Astrocyte (in vitro differentiated cells and primary cell): ENCODE measurements around the gene FAM193B. TPM values are rescaled to one million over a fixed set of nuclear protein-coding genes. Genes with fewer than 3 reads are reported as not detected.

ENCODE experiments used
- DNase-seq: peaks from one replicate; pipeline ENCODE4 v3.0.0-alpha.2; 2010; ENCODE audit warnings: low read depth
- FAIRE-seq: peaks from 2 replicates; lab custom pipeline; 2011; peaks lifted over from hg19 to GRCh38; lab: Jason Lieb, UNC
- H2AFZ ChIP-seq: 2 replicates; pipeline ENCODE4 v1.6.0; 2012; ENCODE audit warnings: low read depth, low read length, inconsistent platforms
- H3K27ac ChIP-seq: 2 replicates; pipeline ENCODE4 v1.5.1; 2011; ENCODE audit warnings: low read depth, low read length, inconsistent platforms
- H3K27me3 ChIP-seq: 2 replicates; pipeline ENCODE4 v1.6.0; 2011; ENCODE audit warnings: low read length, inconsistent platforms; ENCODE audit not compliant: insufficient read depth
- H3K36me3 ChIP-seq: 2 replicates; pipeline ENCODE4 v1.5.1; 2011; ENCODE audit warnings: low read length, inconsistent platforms; ENCODE audit not compliant: insufficient read depth
- H3K4me1 ChIP-seq: 2 replicates; pipeline ENCODE4 v1.5.1; 2011; ENCODE audit warnings: low read length, inconsistent platforms; ENCODE audit not compliant: insufficient read depth
- H3K4me2 ChIP-seq: 2 replicates; pipeline ENCODE4 v1.6.0; 2012; ENCODE audit warnings: low read length, inconsistent platforms
- H3K4me3 ChIP-seq: 2 replicates; pipeline ENCODE4 v1.5.1; 2011; ENCODE audit warnings: low read depth, mild to moderate bottlenecking, low read length, inconsistent platforms; ENCODE audit not compliant: insufficient read depth
- H3K79me2 ChIP-seq: 2 replicates; pipeline ENCODE4 v1.6.0; 2012; ENCODE audit warnings: mild to moderate bottlenecking, low read length, inconsistent platforms; ENCODE audit not compliant: insufficient read depth
- H3K9ac ChIP-seq: 2 replicates; pipeline ENCODE4 v1.6.0; 2012; ENCODE audit warnings: mild to moderate bottlenecking, low read length, inconsistent platforms
- H3K9me3 ChIP-seq: 2 replicates; pipeline ENCODE4 v1.5.1; 2012; ENCODE audit warnings: low read depth, mild to moderate bottlenecking, low read length, inconsistent platforms; ENCODE audit not compliant: insufficient read depth
- H4K20me1 ChIP-seq: 2 replicates; pipeline ENCODE4 v1.6.0; 2012; ENCODE audit warnings: low read length, inconsistent platforms; ENCODE audit not compliant: insufficient read depth
- H3K27ac Mint-ChIP-seq: one replicate; pipeline ENCODE4 v1.8.0; 2021; ENCODE audit warnings: mild to moderate bottlenecking, mixed read lengths; ENCODE audit not compliant: unreplicated experiment
- H3K27me3 Mint-ChIP-seq: one replicate; pipeline ENCODE4 v1.8.0; 2021; ENCODE audit warnings: low read depth, mixed read lengths; ENCODE audit not compliant: unreplicated experiment
- H3K36me3 Mint-ChIP-seq: one replicate; pipeline ENCODE4 v1.8.0; 2021; ENCODE audit warnings: low read depth, mixed read lengths; ENCODE audit not compliant: unreplicated experiment
- H3K4me1 Mint-ChIP-seq: one replicate; pipeline ENCODE4 v1.8.0; 2021; ENCODE audit warnings: low read depth, mixed read lengths; ENCODE audit not compliant: unreplicated experiment
- H3K4me3 Mint-ChIP-seq: one replicate; pipeline ENCODE4 v1.8.0; 2021; ENCODE audit warnings: mild to moderate bottlenecking, moderate library complexity, mixed read lengths; ENCODE audit not compliant: unreplicated experiment
- H3K9me3 Mint-ChIP-seq: one replicate; pipeline ENCODE4 v1.8.0; 2021; ENCODE audit warnings: mild to moderate bottlenecking, mixed read lengths; ENCODE audit not compliant: unreplicated experiment
- CTCF ChIP-seq: IDR thresholded peaks from 2 replicates; pipeline ENCODE4 v1.5.1; 2011; ENCODE audit warnings: low read depth, mild to moderate bottlenecking, inconsistent platforms, low read length, moderate library complexity; ENCODE audit not compliant: insufficient read depth
- EZH2 ChIP-seq: IDR thresholded peaks from 2 replicates; pipeline ENCODE4 v1.6.1; 2012; ENCODE audit warnings: mild to moderate bottlenecking, low read length, inconsistent platforms; ENCODE audit not compliant: insufficient read depth
- total RNA-seq: library from RNA; stranded (reverse); gene quantifications from 2 replicates; pipeline ENCODE4 v1.2.1, GENCODE V29; 2021

The FAM193B gene
- total RNA-seq, 1 donor from 2014 or later = 48.3 TPM

GRCh38 chr5:177523711-177524538, 30.4 kb downstream of the FAM193B start:
- no peaks in the 10 kb centered on the region for H3K9me3 ChIP-seq
- no peak overlapping the region for H2AFZ ChIP-seq
- FAIRE-seq (no peak), DNase-seq (no peak)
- no peaks in the 10 kb centered on the region for H3K27me3 ChIP-seq
- H3K4me2 ChIP-seq = no peak overlapping the region
- H3K36me3 ChIP-seq = peaks cover 30% of the 10 kb centered on the region
- peaks cover 49% of the 10 kb centered on the region for H4K20me1 ChIP-seq
- H3K9ac ChIP-seq = no peak overlapping the region
- Mint-ChIP-seq H3K9me3 (no peaks in the 10 kb centered on the region), H3K27me3 (no peaks in the 10 kb centered on the region), H3K4me3 (no peak overlapping the region), H3K36me3 (peaks cover 15% of the 10 kb centered on the region), H3K4me1 (no peaks in the 10 kb centered on the region), H3K27ac (no peak overlapping the region)
- no peak overlapping the region for H3K4me3 ChIP-seq
- H3K79me2 ChIP-seq = peaks cover 14% of the 10 kb centered on the region
- peaks cover 3% of the 10 kb centered on the region for H3K4me1 ChIP-seq
- no peak overlapping the region for H3K27ac ChIP-seq
- TF ChIP-seq EZH2 (no peak), CTCF (no peak)

DNA sequence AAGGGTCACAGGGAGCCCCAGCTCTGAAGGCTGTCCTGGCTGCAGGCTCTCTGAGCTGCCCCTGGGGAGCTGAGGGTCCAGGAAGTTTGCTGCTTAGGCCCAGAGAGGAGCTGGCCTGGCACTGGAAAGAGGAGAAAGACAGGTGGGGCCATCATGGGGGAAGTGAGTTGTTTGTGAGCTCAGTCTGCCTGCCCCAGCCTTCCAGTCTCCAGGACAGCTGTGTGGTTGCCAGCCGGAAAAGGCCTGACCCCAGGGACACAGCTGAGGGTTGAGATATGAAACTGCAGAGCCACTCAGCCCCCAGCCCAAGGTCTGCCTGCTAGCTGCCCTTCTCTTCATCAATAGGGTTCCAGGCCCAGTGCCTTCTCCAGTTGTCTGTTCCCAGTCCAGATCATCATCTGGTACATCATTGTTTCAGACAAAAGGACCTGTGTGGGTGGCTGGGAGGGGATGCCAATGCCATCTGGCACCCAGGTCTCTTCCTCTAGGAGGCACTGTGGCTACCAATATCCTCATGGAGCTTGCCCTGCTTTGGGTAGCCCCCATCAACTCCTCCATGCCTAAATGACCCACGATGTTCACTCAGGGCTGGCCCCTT, 33.3 kb downstream of the FAM193B start:
- Histone ChIP-seq H3K4me1 (peaks cover 8% of the 10 kb centered on the region), H3K9ac (no peak overlapping the region), H3K4me2 (no peak overlapping the region), H4K20me1 (peaks cover 29% of the 10 kb centered on the region), H3K9me3 (no peaks in the 10 kb centered on the region), H3K27ac (no peak overlapping the region), H2AFZ (no peak overlapping the region), H3K4me3 (no peak overlapping the region), H3K36me3 (peaks cover 22% of the 10 kb centered on the region), H3K27me3 (no peaks in the 10 kb centered on the region), H3K79me2 (peaks cover 22% of the 10 kb centered on the region)
- no peaks in the 10 kb centered on the region for H3K4me1 Mint-ChIP-seq
- H3K27ac Mint-ChIP-seq = peak overlapping the region; percentile 81
- peak overlapping the region; percentile 74 for H3K4me3 Mint-ChIP-seq
- TF ChIP-seq CTCF (no peak), EZH2 (no peak)
- H3K9me3 Mint-ChIP-seq = no peaks in the 10 kb centered on the region
- DNase-seq (no peak), FAIRE-seq (no peak)
- H3K36me3 Mint-ChIP-seq = peaks cover 15% of the 10 kb centered on the region
- H3K27me3 Mint-ChIP-seq = no peaks in the 10 kb centered on the region

- H3K4me3 Mint-ChIP-seq = peak overlapping the region; percentile 74
- H3K27me3 Mint-ChIP-seq = no peaks in the 10 kb centered on the region
- DNase-seq (no peak), FAIRE-seq (no peak)
- Histone ChIP-seq H3K4me1 (peaks cover 16% of the 10 kb centered on the region), H3K9me3 (no peaks in the 10 kb centered on the region), H3K4me3 (no peak overlapping the region), H3K79me2 (peaks cover 29% of the 10 kb centered on the region), H2AFZ (no peak overlapping the region), H3K36me3 (peaks cover 28% of the 10 kb centered on the region), H3K9ac (no peak overlapping the region), H3K27ac (no peak overlapping the region), H4K20me1 (peaks cover 29% of the 10 kb centered on the region), H3K27me3 (no peaks in the 10 kb centered on the region), H3K4me2 (no peak overlapping the region)
- H3K27ac Mint-ChIP-seq = peak overlapping the region; percentile 81
- peaks cover 4% of the 10 kb centered on the region for H3K4me1 Mint-ChIP-seq
- peaks cover 16% of the 10 kb centered on the region for H3K36me3 Mint-ChIP-seq
- H3K9me3 Mint-ChIP-seq = no peaks in the 10 kb centered on the region
- no peak for TF ChIP-seq EZH2
- TF ChIP-seq CTCF = no peak
Measured at GRCh38 chr5:177520271-177520670, 34.1 kb downstream of the FAM193B start.
